Nephron (organoid): ENCODE data around the gene MRGPRF.

Experiments used
- H3K27ac Mint-ChIP-seq, 3 experiments: 2 replicates each; pipeline ENCODE4 v1.8.0; 2020; ENCODE audit warnings: mixed read lengths in 3 of 3, mild to moderate bottlenecking in 2 of 3, moderate library complexity in 1 of 3
- H3K27me3 Mint-ChIP-seq: 2 replicates; pipeline ENCODE4 v1.8.0; 2021; ENCODE audit warnings: low read depth, mild to moderate bottlenecking, moderate library complexity, mixed read lengths
- H3K36me3 Mint-ChIP-seq: 2 replicates; pipeline ENCODE4 v1.8.0; 2020; ENCODE audit warnings: low read depth, mixed read lengths
- H3K4me1 Mint-ChIP-seq: 2 replicates; pipeline ENCODE4 v1.8.0; 2020; ENCODE audit warnings: mixed read lengths
- H3K4me3 Mint-ChIP-seq, 3 experiments: 2 replicates each; pipeline ENCODE4 v1.8.0; 2020; ENCODE audit warnings: mild to moderate bottlenecking in 3 of 3, mixed read lengths in 3 of 3, moderate library complexity in 2 of 3
- H3K9me3 Mint-ChIP-seq: 2 replicates; pipeline ENCODE4 v1.8.0; 2020; ENCODE audit warnings: mixed read lengths
- TF ChIP-seq, protein P1 (sequence below), 3 experiments: fragments of 200-600 bp; sonication (generic); IDR thresholded peaks; one replicate each; pipeline ENCODE4 v1.5.0; 2021; ENCODE audit warnings: antibody characterized with exemption in 3 of 3; ENCODE audit not compliant: unreplicated experiment in 3 of 3

Gene MRGPRF

DNA sequence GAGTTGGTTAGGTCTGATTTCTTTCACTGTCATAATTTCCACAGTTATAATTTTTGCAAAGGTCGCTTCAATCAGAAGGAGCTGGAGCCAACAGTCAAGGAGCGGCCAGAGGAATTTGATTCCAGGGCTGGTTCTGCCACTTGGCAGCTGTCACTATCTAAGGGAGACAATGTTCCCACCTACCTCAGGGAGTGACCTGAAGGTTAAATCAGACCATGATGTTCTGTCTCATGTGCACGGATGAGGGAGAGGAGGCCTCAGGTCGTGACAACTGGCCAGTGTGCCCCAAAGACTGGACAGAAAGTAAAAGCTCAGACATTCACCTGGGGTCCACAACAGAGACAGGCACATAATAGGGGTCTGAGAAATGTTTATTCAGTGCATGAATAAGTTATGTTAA lies 39.8 kb downstream of the MRGPRF start:
- Mint-ChIP-seq H3K36me3 (no peaks in the 10 kb centered on the region), H3K4me3 (no peak overlapping the region), H3K27ac (peak overlapping the region in 2 of 3 experiments; percentile 58 to 65), H3K9me3 (peaks cover 2% of the 10 kb centered on the region), H3K27me3 (peaks cover 11% of the 10 kb centered on the region), H3K4me1 (peaks cover 48% of the 10 kb centered on the region)
- TF ChIP-seq, protein P1, sequence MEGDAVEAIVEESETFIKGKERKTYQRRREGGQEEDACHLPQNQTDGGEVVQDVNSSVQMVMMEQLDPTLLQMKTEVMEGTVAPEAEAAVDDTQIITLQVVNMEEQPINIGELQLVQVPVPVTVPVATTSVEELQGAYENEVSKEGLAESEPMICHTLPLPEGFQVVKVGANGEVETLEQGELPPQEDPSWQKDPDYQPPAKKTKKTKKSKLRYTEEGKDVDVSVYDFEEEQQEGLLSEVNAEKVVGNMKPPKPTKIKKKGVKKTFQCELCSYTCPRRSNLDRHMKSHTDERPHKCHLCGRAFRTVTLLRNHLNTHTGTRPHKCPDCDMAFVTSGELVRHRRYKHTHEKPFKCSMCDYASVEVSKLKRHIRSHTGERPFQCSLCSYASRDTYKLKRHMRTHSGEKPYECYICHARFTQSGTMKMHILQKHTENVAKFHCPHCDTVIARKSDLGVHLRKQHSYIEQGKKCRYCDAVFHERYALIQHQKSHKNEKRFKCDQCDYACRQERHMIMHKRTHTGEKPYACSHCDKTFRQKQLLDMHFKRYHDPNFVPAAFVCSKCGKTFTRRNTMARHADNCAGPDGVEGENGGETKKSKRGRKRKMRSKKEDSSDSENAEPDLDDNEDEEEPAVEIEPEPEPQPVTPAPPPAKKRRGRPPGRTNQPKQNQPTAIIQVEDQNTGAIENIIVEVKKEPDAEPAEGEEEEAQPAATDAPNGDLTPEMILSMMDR (IDR thresholded peaks at IDR 0.05; ENCODE audit: unreplicated experiment in 3 of 3): no peak

DNA sequence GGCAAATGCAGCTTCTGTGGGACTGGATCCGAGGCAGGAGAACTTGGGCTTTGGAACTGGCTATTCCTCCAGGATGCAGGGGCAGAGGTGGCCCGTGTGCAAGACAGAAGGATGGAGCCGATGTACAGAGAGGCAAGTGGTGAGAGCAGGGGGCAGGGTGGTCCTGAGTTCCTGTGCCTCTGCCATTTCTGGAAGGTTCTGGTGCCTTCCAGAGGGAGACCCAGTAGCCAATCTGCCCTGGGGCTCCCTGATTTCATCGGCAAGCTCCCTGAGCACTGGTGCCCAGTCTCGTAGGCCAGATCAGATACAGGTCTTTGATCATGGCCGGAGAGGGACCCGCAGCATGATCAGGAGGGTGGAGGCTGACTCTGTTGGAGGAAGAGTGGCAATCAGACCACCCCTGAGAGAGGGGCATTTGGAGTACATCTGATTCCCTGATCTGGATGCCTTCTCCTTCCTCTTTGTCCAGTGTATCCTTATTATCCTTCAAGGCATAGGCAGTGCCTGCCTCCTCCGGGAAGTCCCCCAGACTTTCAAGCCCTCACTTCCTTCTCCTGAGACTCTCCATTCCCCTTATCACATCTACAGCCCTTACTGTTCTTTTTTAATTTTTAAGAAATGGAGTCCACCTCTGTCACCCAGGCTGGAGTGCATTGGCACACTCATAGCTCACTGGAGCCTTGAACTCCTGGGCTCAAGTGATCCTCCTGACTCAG lies 42.0 kb downstream of the MRGPRF start:
- Mint-ChIP-seq H3K9me3 (peaks cover 3% of the 10 kb centered on the region), H3K4me3 (no peak overlapping the region), H3K4me1 (peaks cover 31% of the 10 kb centered on the region), H3K27ac (no peak overlapping the region), H3K36me3 (no peaks in the 10 kb centered on the region), H3K27me3 (peaks cover 8% of the 10 kb centered on the region)
- TF ChIP-seq, protein P1 (IDR thresholded peaks at IDR 0.05; ENCODE audit: unreplicated experiment in 3 of 3): no peak

DNA sequence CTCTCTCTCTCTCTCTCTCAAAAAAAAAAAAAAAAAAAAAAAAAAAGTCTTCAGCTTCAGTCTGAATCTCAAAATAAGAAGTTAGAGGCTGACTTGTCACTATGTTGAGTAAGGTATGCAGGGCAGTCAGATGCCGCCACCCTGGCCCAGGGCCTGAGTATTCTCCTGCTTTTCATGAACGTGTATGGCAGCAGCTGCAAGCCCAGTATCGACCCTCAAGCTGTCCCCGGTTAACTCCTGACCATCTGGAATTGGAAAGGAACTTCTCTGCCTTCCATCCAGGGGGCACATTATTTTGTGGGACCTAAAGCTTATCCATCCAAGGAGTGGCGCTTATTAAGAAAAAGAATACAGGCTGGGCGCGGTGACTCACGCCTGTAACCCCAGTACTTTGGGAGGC lies 43.7 kb downstream of the MRGPRF start:
- H3K9me3 Mint-ChIP-seq: peaks cover 3% of the 10 kb centered on the region
- TF ChIP-seq, protein P1 (IDR thresholded peaks at IDR 0.05; ENCODE audit: unreplicated experiment in 3 of 3): no peak
- peaks cover 14% of the 10 kb centered on the region for H3K27me3 Mint-ChIP-seq
- peaks cover 25% of the 10 kb centered on the region for H3K4me1 Mint-ChIP-seq
- no peak overlapping the region for H3K4me3 Mint-ChIP-seq
- H3K36me3 Mint-ChIP-seq: no peaks in the 10 kb centered on the region
- no peak overlapping the region for H3K27ac Mint-ChIP-seq

DNA sequence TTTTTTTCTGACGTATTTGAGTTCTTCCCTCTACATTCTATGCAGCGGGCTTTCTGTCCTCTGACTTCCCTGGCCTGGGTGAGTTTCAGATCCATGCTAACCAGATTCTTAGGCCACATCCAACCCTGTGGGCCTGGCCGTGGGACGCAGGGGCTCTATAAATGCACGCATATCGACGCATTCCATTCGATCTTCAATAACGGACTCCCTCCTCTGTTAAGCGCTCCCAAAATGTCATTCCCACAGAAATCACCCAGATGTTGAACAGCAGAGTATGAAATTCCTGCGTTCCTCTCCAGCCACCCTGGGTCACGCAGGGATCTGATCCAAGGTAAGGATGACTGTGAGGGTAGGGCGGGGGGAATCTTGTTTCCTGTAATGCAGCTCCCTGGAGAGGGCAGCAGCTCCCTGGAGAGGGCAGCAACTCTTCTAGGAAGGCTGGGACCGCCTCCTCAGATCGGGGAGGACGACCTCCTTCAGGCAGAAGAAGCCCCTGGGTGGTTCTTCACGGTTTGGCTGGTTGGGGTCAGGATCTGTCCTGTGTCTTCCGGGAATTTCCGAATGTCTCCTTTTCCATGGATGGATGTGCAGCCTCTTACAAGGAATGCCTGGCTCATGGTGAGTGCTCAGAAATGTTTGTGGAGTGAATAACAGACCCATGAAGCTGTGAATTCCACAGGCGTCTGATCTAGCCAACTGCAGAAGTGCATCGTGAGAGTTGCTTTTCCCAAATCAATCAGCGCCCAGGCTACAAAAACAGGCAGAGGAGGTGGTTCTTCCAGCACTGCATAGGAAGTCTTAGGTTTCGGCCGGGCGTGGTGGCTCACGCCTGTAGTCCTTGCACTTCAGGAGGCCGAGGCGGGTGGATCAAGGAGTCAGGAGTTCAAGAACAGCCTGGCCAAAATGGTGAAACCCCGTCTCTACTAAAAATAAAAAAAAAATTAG lies 44.5 kb downstream of the MRGPRF start:
- Mint-ChIP-seq H3K4me1 (peaks cover 21% of the 10 kb centered on the region), H3K27me3 (peaks cover 11% of the 10 kb centered on the region), H3K9me3 (peaks cover 5% of the 10 kb centered on the region), H3K27ac (no peak overlapping the region), H3K4me3 (no peak overlapping the region), H3K36me3 (no peaks in the 10 kb centered on the region)
- TF ChIP-seq, protein P1 (IDR thresholded peaks at IDR 0.05; ENCODE audit: unreplicated experiment in 3 of 3): no peak

DNA sequence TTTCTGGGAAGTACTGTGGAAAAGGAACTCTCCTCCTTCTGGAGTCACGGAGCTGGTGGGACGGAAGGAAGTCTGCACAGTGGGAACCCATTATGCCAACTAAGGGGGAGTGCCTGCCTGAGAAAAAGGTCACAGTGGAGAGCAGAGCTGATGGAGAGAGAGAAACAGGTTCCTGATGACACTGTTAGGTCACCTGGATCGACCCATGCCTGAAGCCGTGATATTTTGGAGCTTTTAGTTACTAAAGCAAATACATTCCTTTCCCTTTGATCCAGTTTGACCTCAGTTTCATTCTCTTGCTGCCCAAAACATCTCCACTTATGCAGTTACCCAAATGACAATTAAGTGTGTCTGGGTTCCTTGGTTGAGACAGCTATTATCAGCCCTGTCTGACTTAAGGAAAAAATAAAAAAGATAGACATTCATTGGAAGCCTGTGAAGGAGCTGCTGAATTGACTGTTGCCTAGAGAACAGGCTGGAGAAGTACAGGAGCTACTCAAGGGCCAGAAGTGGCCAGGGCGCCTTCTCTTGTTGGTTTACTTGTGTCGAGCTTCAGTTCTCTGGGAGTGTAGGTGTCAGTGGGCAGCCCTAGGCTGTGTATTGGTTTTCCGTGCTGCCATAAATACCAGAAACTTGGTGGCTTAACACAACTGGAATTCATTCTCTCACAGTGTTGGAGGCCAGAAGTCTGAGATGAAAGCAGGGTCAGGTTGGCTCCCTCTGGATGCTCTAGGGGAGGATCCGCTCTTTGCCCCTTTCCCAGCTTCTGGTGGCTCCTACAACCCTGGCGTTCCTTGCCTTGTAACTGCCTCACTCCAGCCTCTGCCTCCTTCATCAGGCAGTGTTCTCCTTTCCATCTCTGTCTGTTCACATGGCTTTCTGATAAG lies 45.9 kb downstream of the MRGPRF start:
- Mint-ChIP-seq H3K9me3 (peaks cover 5% of the 10 kb centered on the region), H3K27ac (peak overlapping the region in 1 of 3 experiments; percentile 31), H3K27me3 (peaks cover 15% of the 10 kb centered on the region), H3K36me3 (no peaks in the 10 kb centered on the region), H3K4me1 (peaks cover 7% of the 10 kb centered on the region), H3K4me3 (no peak overlapping the region)
- TF ChIP-seq, protein P1 (IDR thresholded peaks at IDR 0.05; ENCODE audit: unreplicated experiment in 3 of 3): no peak
